Activated T-helper 1 cell treated with Interleukin-2 at 50 U/mL for 16 hours (primary cell): Measurements from ENCODE around the gene CELF4.

Experiments
- DNase-seq: peaks from one replicate; pipeline ENCODE4 v3.0.0-alpha.2; 2020; ENCODE audit warnings: low read depth

CELF4 gene

DNA sequence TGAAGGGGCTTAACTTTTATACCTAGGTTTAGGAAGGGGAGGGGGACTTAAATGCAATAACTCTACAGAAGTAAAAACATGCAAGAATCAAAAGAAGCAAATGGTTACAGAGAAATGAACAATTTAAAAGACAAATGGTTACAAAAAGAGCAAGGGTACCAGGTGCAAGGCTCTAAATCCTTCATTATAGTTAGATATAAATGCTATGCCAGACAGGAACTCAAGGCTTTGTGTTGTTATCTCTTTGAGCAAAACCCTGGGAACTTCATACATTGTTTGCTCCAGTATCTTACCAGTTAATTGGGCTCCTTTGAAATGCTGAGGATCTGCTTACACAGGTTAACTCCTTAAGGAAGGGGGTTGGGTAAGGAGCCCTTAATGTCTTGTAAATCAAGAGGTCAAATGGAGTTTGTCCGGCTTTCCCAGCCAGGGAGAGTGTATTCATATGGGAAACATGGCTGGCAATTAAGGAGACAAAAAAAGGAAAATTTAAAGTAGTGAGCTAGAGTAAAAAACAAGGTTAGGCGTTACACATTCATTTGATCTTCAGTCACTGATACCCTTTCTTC lies 347.5 kb downstream of the CELF4 start:
- DNase-seq = no peak

DNA sequence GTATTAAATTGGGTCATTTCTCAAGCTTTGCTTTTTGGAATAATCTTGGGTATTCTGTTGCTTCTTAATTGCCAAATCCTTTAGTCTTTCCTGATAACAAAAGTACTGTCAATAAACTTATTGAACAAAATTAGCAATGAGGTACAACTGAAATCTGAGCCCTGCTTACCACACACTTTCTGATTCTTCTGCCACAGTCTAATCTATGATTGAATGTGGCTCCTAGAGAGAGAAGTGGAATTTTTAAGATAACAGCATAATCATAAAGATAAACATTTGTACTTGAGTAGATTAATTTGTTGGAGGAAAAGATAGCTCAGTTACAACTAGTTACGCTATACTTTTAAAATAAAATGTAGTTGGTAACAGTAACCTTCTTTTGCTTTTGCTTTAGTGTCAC lies 354.8 kb downstream of the CELF4 start:
- no peak for DNase-seq

DNA sequence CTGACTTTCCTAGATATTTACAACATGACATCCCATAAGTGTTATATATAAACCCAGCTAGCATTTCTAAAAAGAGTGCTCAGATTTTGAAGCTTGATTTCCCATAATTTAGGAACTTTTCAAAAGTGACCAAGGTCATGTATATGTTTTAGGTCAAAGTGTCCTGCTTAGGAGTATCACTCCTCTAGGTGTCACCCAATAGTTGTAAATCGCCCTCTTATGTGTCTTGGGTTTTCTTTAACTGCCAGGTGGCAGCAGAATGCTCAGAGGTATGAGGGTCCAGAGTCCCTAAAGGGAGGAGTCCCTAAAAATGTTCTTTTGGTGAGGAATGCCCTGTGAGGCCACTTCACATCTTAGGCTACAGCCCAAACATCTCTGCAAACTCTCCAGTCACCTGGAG lies 358.3 kb downstream of the CELF4 start:
- DNase-seq = no peak

GRCh38 chr18:37199741-37200140 lies 365.9 kb downstream of the CELF4 start:
- no peak for DNase-seq
